Epithelial cell of proximal tubule (primary cell): ENCODE results near the gene DENND1A. TPM values are rescaled to one million over a fixed set of nuclear protein-coding genes. Genes with fewer than 3 reads are reported as not detected.
"Not testable (repeated sequence)": the region's sequence is repeated elsewhere in the genome, so short reads cannot be mapped to it uniquely, and the experiment has no call there.

ENCODE experiments used
- DNase-seq: peaks from one replicate; pipeline ENCODE4 v3.0.0-alpha.2; 2011; ENCODE audit warnings: low read depth
- H3K4me3 ChIP-seq: 2 replicates; pipeline ENCODE4 v1.5.1; 2011; ENCODE audit warnings: low read depth, mild to moderate bottlenecking, low read length
- total RNA-seq: library from RNA; depleted of rRNA; stranded (reverse); fragments of >200 nt; gene quantifications from 2 replicates; pipeline ENCODE4 v1.2.3, GENCODE V29; 2015
- TF ChIP-seq, protein P1 (sequence below): conservative IDR thresholded peaks from 2 replicates; pipeline ENCODE4 v1.5.1; 2012; ENCODE audit warnings: low read depth, mild to moderate bottlenecking, low read length

DENND1A gene
- total RNA-seq, 1 donor from 2014 or later = 26.6 TPM

DNA sequence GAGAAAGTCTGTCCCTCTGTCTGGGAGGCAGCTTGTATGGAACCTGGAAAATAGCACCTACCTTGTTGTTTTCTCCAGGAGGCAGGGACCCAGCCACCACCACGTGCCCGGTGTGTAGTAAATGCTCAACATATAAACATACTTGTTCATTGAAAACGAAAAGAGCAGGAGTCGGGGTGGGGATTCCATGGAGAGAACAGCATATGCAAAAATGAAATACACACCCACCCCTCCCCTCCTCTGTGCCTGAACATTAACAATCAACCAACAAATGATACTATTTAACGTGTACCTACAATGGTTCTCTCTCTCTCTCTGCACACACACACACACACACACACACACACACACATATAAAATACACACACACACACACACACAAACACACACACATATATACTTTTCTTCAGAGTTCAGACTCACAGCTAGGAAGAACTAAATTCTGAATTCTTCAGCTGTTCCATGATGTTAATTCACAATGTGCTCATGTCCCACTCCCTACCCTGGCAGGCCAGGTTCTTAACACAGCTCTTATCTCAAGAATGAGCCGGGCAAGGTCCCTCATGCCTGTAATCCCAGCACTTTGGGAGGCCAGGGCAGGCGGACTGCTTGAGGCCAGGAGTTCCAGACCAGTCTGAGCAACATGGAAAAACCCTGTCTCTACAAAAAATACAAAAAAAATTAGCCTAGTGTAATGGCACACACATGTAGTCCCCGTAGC lies 16.3 kb upstream of the DENND1A start:
- no peak for DNase-seq
- TF ChIP-seq, protein P1, sequence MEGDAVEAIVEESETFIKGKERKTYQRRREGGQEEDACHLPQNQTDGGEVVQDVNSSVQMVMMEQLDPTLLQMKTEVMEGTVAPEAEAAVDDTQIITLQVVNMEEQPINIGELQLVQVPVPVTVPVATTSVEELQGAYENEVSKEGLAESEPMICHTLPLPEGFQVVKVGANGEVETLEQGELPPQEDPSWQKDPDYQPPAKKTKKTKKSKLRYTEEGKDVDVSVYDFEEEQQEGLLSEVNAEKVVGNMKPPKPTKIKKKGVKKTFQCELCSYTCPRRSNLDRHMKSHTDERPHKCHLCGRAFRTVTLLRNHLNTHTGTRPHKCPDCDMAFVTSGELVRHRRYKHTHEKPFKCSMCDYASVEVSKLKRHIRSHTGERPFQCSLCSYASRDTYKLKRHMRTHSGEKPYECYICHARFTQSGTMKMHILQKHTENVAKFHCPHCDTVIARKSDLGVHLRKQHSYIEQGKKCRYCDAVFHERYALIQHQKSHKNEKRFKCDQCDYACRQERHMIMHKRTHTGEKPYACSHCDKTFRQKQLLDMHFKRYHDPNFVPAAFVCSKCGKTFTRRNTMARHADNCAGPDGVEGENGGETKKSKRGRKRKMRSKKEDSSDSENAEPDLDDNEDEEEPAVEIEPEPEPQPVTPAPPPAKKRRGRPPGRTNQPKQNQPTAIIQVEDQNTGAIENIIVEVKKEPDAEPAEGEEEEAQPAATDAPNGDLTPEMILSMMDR = no peak
- no peak overlapping the region for H3K4me3 ChIP-seq

DNA sequence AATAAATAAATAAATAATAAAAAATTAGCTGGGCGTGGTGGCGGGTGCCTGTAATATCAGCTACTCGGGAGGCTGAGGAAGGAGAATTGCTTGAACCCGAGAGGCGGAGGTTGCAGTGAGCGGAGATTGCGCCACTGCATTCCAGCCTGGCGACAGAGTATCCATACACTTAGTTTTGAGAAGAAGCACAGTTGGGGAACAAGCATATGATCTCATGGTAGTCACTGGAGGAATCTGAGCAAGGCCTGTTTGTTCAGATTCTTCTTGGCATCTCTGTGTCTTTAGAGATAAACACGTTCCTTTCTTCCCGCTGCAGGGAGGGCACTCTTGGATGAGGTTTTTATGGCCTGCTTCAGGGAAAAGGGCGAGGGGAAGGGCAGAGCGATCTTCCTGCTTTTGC lies 15.6 kb upstream of the DENND1A start:
- DNase-seq = no peak
- TF ChIP-seq, protein P1 = no peak
- H3K4me3 ChIP-seq = no peak overlapping the region

DNA sequence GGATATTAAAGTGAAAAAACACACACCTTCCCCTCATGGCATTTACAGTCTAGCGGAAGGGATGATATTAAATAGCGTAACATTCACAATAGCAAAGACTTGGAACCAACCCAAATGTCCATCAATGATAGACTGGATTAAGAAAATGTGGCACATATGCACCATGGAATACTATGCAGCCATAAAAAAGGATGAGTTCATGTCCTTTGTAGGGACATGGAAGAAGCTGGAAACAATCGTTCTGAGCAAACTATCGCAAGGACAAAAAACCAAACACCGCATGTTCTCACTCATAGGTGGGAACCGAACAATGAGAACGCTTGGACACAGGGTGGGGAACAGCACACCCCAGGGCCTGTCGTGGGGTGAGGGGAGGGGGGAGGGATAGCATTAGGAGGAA lies 14.5 kb upstream of the DENND1A start:
- not testable (repeated sequence) for DNase-seq, H3K4me3 ChIP-seq

DNA sequence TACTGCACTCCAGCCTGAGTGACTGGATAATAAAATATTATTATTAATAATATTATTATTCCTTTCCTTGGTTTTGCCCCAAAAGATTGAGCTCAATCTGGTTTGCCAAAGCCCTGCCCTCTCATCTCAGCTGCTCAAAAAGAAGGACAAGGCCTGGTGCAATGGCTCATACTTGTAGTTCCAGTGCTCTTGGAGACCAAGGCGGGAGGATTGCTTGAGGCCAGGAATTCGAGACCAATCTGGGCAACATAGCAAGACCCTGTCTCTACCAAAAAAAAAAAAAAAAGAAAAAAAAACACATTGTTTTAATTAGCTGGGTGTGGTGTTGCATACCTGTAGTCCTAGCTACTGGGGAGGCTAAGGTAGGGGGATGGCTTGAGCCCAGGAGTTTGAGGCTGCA lies 13.7 kb upstream of the DENND1A start:
- TF ChIP-seq, protein P1 = no peak
- no peak overlapping the region for H3K4me3 ChIP-seq
- DNase-seq = no peak

DNA sequence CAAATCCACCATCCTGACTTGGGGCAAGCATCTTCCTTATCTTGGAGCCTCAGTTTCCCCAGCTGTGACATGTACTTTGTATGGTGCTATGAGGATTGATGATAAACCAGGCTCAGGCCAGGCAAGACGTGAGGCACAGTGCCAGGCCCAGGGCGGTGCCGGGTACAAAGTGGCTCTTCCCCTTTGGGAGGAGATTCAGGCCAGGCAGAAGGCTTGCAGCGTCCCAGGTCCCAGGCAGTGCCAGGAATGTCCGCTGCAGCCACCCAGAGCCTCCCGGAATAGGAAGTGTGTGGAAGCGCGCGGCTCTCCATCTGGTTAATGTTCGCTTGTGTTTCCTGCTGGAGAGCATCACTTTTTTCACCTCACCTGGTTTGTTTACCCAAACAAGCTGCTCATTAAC lies 12.6 kb upstream of the DENND1A start:
- no peak for DNase-seq
- H3K4me3 ChIP-seq = no peak overlapping the region

DNA sequence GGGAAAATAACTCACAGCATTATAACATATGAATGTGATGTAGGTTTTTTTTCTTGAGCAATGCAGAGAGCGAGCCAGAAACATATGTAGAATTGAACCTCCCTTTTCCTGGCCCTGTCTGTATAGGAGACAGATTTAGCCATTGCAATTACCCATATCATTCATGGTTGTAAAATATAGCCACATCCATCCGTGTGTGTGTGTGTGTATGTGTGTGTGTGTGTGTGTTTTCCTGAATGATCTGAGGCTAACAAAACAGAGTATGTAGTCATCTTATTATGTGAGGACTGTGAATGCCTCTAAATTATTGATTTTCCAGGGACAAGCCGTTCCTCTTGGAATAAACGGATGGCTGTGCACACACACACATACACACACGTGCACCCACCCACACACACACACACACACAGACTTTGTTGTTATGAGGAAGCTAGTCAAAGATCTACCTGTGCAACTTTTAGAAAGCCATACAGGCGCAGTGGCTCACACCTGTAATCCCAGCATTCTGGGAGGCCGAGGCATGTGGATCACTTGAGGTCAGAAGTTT lies 11.7 kb upstream of the DENND1A start:
- TF ChIP-seq, protein P1 = no peak
- H3K4me3 ChIP-seq = no peak overlapping the region
- DNase-seq = no peak

More for the DNA sequence above, 12.6 kb upstream of the DENND1A start:
- TF ChIP-seq, protein P1 = no peak

DNA sequence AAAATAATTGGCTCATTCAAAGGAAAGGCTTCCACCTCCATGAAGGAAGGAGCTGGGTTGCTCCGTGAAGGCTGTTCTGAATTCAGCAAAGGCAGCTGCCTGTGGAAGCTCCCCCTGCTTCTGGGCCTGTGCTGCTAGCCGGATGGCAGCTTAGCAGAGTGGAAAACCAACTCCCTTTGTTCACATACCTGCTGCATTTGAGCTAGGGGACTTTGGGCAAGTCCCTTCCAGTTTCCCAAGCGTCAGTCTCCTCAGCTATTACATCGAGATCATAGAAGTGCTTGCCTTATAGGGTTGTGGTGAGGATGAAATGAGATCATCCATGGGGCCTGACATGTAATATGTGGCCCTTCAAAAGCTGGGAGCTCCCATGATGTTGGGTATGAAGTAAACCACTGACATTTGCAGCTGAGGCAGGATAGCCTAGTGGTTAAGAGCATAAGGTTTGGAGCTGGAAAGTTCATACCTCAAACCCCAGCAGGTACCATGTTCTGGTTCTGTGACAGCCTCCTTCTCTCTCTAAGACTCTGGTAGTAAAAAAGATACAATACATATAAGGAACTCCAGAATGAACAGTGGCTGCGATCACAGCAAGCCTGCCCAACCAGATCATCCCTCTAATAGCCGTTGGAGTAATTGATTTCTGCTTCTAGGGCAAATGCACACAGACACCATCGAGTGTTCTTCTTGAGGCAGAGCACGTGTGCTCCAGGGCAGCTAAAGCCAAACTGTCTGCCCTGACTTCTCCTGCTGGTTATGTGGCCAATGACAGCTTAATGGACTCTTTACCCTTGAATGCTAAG lies 11.0 kb upstream of the DENND1A start:
- no peak for DNase-seq
- TF ChIP-seq, protein P1 = no peak
- no peak overlapping the region for H3K4me3 ChIP-seq
